Measurements from ENCODE around the gene PAFAH1B1.
"Not testable (repeated sequence)": the region's sequence is repeated elsewhere in the genome, so short reads cannot be mapped to it uniquely, and the experiment has no call there.

PAFAH1B1 gene

GRCh38 chr17:2631211-2631610 is 37.8 kb downstream of the PAFAH1B1 start:
- in situ Hi-C loops (cut with HindIII; ENCODE audit: low sequenced_read_pairs), result no loop called here

- in situ Hi-C loops (cut with HindIII; ENCODE audit: low sequenced_read_pairs), result no loop called here
These were observed 41.0 kb downstream of the PAFAH1B1 start for GRCh38 chr17:2634361-2634960.

- in situ Hi-C loops (cut with HindIII; ENCODE audit: low sequenced_read_pairs), result no loop called here
These were observed 41.8 kb downstream of the PAFAH1B1 start for GRCh38 chr17:2635241-2635640.

- in situ Hi-C loops (cut with HindIII; ENCODE audit: low sequenced_read_pairs), result no loop called here
These were observed 42.2 kb downstream of the PAFAH1B1 start for GRCh38 chr17:2635675-2636074.

GRCh38 chr17:2636169-2636930 is 42.9 kb downstream of the PAFAH1B1 start:
- in situ Hi-C loops (cut with HindIII; ENCODE audit: low sequenced_read_pairs), result no loop called here

- in situ Hi-C loops (cut with HindIII; ENCODE audit: low sequenced_read_pairs), result no loop called here
These were observed 44.0 kb downstream of the PAFAH1B1 start for GRCh38 chr17:2637422-2637821.

- in situ Hi-C loops (cut with HindIII; ENCODE audit: low sequenced_read_pairs), result no loop called here
These were observed 51.5 kb downstream of the PAFAH1B1 start for GRCh38 chr17:2644971-2645370.

GRCh38 chr17:2647957-2648356 is 54.5 kb downstream of the PAFAH1B1 start:
- in situ Hi-C loops (cut with HindIII; ENCODE audit: low sequenced_read_pairs), result no loop called here

- in situ Hi-C loops (cut with HindIII; ENCODE audit: low sequenced_read_pairs), result no loop called here
These were observed 55.7 kb downstream of the PAFAH1B1 start for GRCh38 chr17:2649191-2649590.

GRCh38 chr17:2652911-2653310 is 59.5 kb downstream of the PAFAH1B1 start:
- in situ Hi-C loops (cut with HindIII; ENCODE audit: low sequenced_read_pairs), result not testable (repeated sequence)

GRCh38 chr17:2655546-2655945 is 62.1 kb downstream of the PAFAH1B1 start:
- in situ Hi-C loops (cut with HindIII; ENCODE audit: low sequenced_read_pairs), result no loop called here

- in situ Hi-C loops (cut with HindIII; ENCODE audit: low sequenced_read_pairs), result no loop called here
These were observed 62.8 kb downstream of the PAFAH1B1 start for GRCh38 chr17:2656283-2656682.

GRCh38 chr17:2659337-2659736 is 65.9 kb downstream of the PAFAH1B1 start:
- in situ Hi-C loops (cut with HindIII; ENCODE audit: low sequenced_read_pairs), result not testable (repeated sequence)

- in situ Hi-C loops (cut with HindIII; ENCODE audit: low sequenced_read_pairs), result not testable (repeated sequence)
These were observed 67.0 kb downstream of the PAFAH1B1 start for GRCh38 chr17:2660410-2660809.

GRCh38 chr17:2672026-2672425 is 78.6 kb downstream of the PAFAH1B1 start:
- in situ Hi-C loops (cut with HindIII; ENCODE audit: low sequenced_read_pairs), result no loop called here

GRCh38 chr17:2679247-2679646 is 85.8 kb downstream of the PAFAH1B1 start:
- in situ Hi-C loops (cut with HindIII; ENCODE audit: low sequenced_read_pairs), result not testable (repeated sequence)

- in situ Hi-C loops (cut with HindIII; ENCODE audit: low sequenced_read_pairs), result no loop called here
These were observed 87.5 kb downstream of the PAFAH1B1 start for GRCh38 chr17:2680961-2681360.

- in situ Hi-C loops (cut with HindIII; ENCODE audit: low sequenced_read_pairs), result no loop called here
These were observed 88.2 kb downstream of the PAFAH1B1 start for GRCh38 chr17:2681650-2682049.

- in situ Hi-C loops (cut with HindIII; ENCODE audit: low sequenced_read_pairs), result no loop called here
These were observed 88.9 kb downstream of the PAFAH1B1 start for GRCh38 chr17:2682176-2682938.

- in situ Hi-C loops (cut with HindIII; ENCODE audit: low sequenced_read_pairs), result no loop called here
These were observed 90.5 kb downstream of the PAFAH1B1 start for GRCh38 chr17:2683912-2684311.

- in situ Hi-C loops (cut with HindIII; ENCODE audit: low sequenced_read_pairs), result no loop called here
These were observed 91.1 kb downstream of the PAFAH1B1 start for GRCh38 chr17:2684549-2684948.

- in situ Hi-C loops (cut with HindIII; ENCODE audit: low sequenced_read_pairs), result no loop called here
These were observed 92.2 kb downstream of the PAFAH1B1 start for GRCh38 chr17:2685696-2686095.
